Activated T-helper 17 cell treated with anti-CD3 and anti-CD28 coated beads, Interleukin-2, amount 50 U/mL, for 72 hours (primary cell): Measurements from ENCODE around the gene CEP112. TPM values are rescaled to one million over a fixed set of nuclear protein-coding genes. Genes with fewer than 3 reads are reported as not detected.

Experiments
- ATAC-seq: fragments of 150-1000 bp; cut with Tn5 transposase; replicated peaks from 2 replicates; pipeline ENCODE4 v1.10.0; 2021; ENCODE audit warnings: mild to moderate bottlenecking, moderate library complexity
- H3K27ac Mint-ChIP-seq: one replicate; pipeline ENCODE4 v1.8.0; 2022; ENCODE audit warnings: mixed read lengths
- H3K27me3 Mint-ChIP-seq: one replicate; pipeline ENCODE4 v1.8.0; 2022; ENCODE audit warnings: mixed read lengths
- H3K36me3 Mint-ChIP-seq: one replicate; pipeline ENCODE4 v1.8.0; 2022; ENCODE audit warnings: low read depth, mild to moderate bottlenecking, mixed read lengths
- H3K4me1 Mint-ChIP-seq: one replicate; pipeline ENCODE4 v1.8.0; 2022; ENCODE audit warnings: mixed read lengths
- H3K4me3 Mint-ChIP-seq: one replicate; pipeline ENCODE4 v1.8.0; 2022; ENCODE audit warnings: mild to moderate bottlenecking, mixed read lengths
- H3K9me3 Mint-ChIP-seq: one replicate; pipeline ENCODE4 v1.8.0; 2022; ENCODE audit warnings: mixed read lengths
- total RNA-seq, 2 donors: library from RNA; stranded (reverse); gene quantifications; one replicate each; pipeline ENCODE4 v1.2.3, GENCODE V29; 2022

The CEP112 gene
- total RNA-seq, 2 donors from 2014 or later, result 3.4 to 8.1 TPM

DNA sequence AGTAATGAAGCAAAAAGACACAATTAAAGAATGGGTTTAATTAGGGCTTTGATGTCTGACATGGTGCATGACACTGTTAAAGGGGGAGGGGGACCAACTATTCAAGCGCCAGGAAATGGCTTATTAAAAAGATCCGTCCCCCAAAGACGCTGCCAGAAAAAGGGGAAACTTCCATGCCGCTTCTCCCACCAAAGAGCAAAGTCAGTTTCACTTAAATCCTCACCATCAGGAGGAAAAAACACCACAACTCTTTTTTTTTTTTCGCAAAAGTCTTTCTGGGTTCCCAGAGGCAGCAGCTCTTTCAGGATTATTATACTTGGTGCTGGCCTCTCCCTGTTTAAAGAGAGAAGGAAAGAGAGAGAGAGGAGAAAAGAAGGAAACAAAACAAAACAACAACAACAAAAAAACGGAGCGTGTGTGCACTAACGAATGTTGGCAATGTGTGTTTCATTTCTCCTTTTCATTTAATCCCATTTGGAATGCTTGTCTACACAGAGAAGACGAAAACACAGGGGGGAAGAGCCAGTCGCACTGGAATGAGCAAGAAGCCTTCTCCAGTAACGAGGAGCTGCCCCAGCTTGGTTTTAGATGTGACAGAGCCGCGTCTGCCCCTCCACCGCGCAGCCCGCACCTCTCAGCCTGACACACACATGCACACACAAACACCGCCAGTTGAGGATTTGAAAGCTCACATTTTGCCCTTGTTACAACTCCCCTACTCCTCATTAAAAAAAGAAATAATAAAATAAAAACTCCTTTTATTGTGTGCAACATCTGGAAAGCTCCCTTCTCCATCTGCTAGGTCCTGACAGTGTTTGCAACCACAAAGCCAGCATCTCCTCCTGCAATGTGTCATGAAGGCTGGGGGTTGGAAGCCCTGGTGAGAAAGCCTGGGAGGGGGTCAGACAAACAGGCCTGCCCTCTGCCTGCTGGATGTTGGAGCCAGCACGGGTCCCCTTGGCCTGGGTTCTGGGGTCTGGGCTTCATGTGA is 597.8 kb downstream of the CEP112 start:
- H3K36me3 Mint-ChIP-seq, result no peaks in the 10 kb centered on the region
- H3K27ac Mint-ChIP-seq, result no peak overlapping the region
- no peaks in the 10 kb centered on the region for H3K4me1 Mint-ChIP-seq

DNA sequence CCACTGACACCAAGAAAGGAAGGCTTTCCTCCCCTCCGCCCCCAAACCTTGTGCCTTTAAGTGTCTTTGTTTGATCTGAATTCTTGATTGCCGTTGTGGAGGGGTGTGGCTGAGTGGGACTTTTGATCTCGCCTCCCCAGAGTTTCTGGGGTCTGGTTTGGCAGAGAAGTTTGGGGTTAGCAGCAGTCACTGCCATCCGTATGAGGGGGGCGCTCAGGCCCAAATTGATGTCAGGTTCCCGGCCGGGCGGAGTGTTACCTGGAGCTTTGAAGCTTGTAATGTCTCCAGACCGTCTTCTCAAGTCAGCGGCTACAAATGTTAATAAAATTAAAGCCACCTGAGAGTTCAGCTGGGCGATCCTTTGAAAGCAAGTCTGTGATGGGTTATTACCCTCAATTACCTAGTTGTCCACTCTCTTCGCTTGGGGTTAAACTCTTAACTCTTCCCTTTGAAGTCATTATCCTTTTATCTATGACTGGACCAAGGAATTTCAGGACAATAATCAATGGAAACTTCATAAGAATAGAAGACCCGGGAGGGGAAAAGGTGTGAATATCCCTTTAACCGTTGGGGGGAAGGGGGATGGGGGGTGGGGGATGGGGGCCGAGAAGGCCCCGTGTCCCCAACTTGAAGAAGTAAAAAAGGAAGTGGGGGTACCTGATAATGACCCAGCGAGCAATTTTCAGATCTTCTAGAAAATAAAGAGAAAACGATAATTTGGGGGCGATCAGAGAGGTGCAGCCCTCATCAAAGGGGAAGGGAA is 598.7 kb downstream of the CEP112 start:
- no peak overlapping the region for H3K4me3 Mint-ChIP-seq
- H3K9me3 Mint-ChIP-seq, result no peaks in the 10 kb centered on the region
- H3K36me3 Mint-ChIP-seq, result no peaks in the 10 kb centered on the region
- peaks cover 3% of the 10 kb centered on the region for H3K27me3 Mint-ChIP-seq
- H3K4me1 Mint-ChIP-seq, result no peaks in the 10 kb centered on the region
- no peak for ATAC-seq
- no peak overlapping the region for H3K27ac Mint-ChIP-seq

More for the DNA sequence above, 597.8 kb downstream of the CEP112 start:
- Mint-ChIP-seq H3K4me3 (no peak overlapping the region), H3K27me3 (peaks cover 3% of the 10 kb centered on the region), H3K9me3 (no peaks in the 10 kb centered on the region)
- ATAC-seq, result no peak

DNA sequence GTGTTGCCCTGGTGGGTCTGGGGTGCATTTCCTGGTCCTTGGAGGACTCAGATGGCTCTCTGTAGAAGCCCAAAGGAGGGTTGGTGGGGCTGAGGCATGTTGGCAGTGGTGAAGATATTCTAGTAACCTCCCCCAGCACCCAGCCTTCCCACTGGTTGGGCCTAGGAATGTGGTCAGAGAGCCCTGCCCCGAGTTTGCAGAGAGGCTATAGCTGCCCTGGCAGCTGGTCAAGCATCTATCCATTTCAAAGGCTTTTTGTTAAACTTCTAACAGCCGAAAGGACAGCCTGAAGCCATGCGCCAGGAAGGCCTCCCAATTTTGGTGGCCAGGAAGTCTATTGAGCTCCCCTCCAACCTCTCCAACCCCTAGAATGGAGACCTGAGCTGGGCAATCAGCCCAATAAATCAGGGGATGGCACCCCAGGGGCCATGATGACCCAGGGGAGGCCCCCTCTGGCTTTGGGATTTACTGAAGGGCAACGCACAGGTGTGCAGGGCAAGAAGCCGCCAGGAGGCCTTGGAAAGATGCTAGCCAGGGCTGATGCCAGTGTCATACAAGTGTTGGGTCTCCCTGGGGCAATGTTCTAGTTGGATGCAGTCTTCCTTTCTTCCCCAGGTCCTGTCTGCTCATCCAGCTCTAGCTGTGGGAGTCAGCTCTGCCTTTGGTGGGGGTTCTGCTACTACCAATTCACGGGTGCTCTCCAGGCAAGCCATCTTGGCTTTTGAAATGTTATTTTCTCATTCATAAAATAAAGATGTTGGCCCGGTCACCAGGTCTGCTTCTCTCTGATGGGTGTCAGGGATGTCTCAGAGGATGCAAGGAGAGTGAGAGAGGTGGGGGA is 599.6 kb downstream of the CEP112 start:
- peaks cover 3% of the 10 kb centered on the region for H3K27me3 Mint-ChIP-seq
- no peaks in the 10 kb centered on the region for H3K9me3 Mint-ChIP-seq
- no peak for ATAC-seq
- no peaks in the 10 kb centered on the region for H3K36me3 Mint-ChIP-seq
- H3K27ac Mint-ChIP-seq, result no peak overlapping the region
- H3K4me1 Mint-ChIP-seq, result no peaks in the 10 kb centered on the region
- no peak overlapping the region for H3K4me3 Mint-ChIP-seq

DNA sequence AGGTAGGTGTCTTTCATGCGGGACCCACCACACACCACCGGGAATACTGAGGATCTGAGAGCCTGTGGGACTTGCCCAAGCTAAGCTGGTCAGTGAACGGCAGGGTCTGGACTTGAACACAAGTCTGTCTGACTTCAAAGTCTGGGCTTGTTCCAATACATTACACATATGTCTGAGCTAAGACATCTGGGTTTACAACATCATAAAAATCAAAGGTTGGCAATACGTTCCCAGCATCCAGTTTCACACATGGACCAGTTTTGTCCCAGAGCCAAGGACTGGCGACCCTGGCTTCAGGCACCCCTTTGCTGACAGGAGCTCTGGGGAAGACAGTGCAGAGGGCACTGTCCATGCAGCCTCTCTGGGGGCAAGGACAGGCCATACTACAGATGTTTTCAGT is 602.6 kb downstream of the CEP112 start:
- ATAC-seq, result no peak
- Mint-ChIP-seq H3K27ac (no peak overlapping the region), H3K36me3 (no peaks in the 10 kb centered on the region), H3K4me1 (peaks cover 5% of the 10 kb centered on the region), H3K9me3 (no peaks in the 10 kb centered on the region), H3K27me3 (peaks cover 3% of the 10 kb centered on the region), H3K4me3 (no peak overlapping the region)

DNA sequence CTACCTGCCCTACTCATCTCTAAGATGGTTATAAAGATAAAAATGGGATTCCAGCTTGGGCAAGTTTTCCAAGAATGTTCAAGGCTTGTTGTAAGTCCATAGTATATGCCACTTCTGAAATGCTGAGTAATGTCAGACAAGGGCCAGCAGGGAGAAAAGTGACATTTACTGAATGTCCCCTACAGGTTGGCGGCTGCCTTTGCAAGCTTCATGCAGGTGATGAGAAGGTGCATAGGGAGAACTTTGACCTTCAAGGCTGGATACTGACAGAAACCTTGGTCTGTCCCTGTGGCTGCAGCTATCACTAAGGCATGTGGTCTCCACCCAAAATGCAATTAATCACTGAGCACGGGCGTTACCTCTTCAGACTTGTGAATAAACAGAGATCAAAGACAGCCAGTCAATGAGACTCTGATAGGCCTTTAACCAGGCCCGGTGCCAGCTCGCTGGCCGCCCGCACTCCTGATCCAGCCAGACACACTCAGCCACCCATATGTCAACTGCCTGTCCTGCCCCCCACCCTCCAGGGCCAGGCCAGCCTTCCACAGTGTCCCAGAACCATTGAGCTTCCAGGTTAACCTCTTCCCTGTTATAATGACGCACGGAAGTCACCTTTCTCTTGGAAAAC is 603.6 kb downstream of the CEP112 start:
- Mint-ChIP-seq H3K9me3 (no peaks in the 10 kb centered on the region), H3K36me3 (no peaks in the 10 kb centered on the region), H3K27ac (no peak overlapping the region), H3K4me3 (no peak overlapping the region), H3K27me3 (no peaks in the 10 kb centered on the region), H3K4me1 (peaks cover 9% of the 10 kb centered on the region)
- no peak for ATAC-seq

DNA sequence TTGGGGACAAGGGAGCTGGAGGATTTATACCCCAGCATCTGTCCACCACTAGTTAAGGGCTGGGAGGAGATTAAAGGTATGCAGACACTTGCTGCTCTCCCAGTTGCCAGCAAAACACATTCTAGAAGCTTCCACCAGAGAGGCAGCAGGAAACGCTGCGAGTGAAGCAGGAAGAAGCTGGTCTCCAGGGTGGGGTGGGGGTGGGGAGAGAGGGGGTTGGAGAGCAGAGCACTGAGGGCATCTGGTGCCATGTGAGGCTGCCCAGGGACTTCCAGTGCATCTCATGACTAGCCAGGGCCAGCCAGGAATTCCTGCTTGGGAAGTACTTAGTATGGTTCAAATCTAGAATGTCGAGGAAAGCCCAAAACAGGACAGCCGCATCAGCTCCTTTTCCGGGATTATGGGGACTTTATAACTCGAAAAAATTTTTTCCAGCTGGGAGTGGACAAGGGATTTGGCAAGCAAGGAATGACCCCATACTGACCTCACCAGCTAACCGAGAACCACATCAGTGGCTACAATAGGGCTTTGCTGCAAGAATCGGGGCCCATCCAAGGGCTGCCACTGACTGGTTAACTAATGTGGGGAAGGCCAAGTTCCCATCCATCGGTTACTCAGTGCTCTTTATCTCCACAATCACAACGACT is 604.3 kb downstream of the CEP112 start:
- no peak overlapping the region for H3K4me3 Mint-ChIP-seq
- no peaks in the 10 kb centered on the region for H3K27me3 Mint-ChIP-seq
- H3K9me3 Mint-ChIP-seq, result no peaks in the 10 kb centered on the region
- H3K4me1 Mint-ChIP-seq, result peaks cover 9% of the 10 kb centered on the region
- no peaks in the 10 kb centered on the region for H3K36me3 Mint-ChIP-seq
- H3K27ac Mint-ChIP-seq, result no peak overlapping the region
- ATAC-seq, result no peak

DNA sequence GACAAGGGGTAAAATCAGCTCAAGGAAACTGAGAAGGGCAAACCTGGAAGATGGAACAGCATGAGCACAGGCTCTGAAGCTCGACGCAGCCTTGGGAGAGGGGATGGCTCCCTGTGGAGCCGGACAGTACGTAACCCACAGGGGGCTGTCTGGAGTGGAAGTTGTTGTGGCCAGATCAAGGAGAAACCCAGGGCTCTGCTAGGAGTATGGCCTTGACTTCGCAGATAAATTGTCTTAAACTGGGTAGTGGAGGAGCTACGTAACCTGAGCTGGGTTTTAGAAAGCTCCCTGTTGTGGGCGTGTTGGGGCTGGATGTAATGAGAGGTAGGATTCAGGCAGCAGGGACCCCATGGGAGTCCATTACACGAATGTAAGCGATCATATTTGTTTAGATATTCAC is 605.0 kb downstream of the CEP112 start:
- no peak for ATAC-seq
- no peak overlapping the region for H3K27ac Mint-ChIP-seq
- no peaks in the 10 kb centered on the region for H3K36me3 Mint-ChIP-seq
- H3K4me1 Mint-ChIP-seq, result peaks cover 9% of the 10 kb centered on the region
- no peaks in the 10 kb centered on the region for H3K27me3 Mint-ChIP-seq
- H3K9me3 Mint-ChIP-seq, result no peaks in the 10 kb centered on the region
- no peak overlapping the region for H3K4me3 Mint-ChIP-seq

Other genes with a start within 250 kb of the CEP112 start
- not detected for gene APOH, start 37.3 kb upstream of the CEP112 start, total RNA-seq
- 10 to 100 TPM; 58.2 to 86.0 TPM for gene PRKCA, start 110.5 kb upstream of the CEP112 start, total RNA-seq